GM12864 (cell line): Measurements from ENCODE around the gene COL26A1.

Source experiments
- DNase-seq: peaks from one replicate; pipeline ENCODE4 v3.0.0-alpha.2; 2011; ENCODE audit warnings: low read depth
- H3K4me3 ChIP-seq: 2 replicates; pipeline ENCODE4 v1.5.1; 2011; ENCODE audit warnings: mild to moderate bottlenecking, low read depth, low read length, control low read depth
- CTCF ChIP-seq: IDR thresholded peaks from 2 replicates; pipeline ENCODE4 v1.5.1; 2011; ENCODE audit warnings: low read depth, mild to moderate bottlenecking, moderate library complexity, low read length, control low read depth, inconsistent platforms; ENCODE audit errors: missing control alignments

Gene COL26A1

GRCh38 chr7:101357433-101357832 lies 5.2 kb upstream of the COL26A1 start:
- no peak overlapping the region for H3K4me3 ChIP-seq
- DNase-seq: no peak
- no peak for TF ChIP-seq CTCF

GRCh38 chr7:101363196-101363733 lies 590 bp downstream of the COL26A1 start:
- DNase-seq: no peak
- no peak overlapping the region for H3K4me3 ChIP-seq
- TF ChIP-seq CTCF: no peak

DNA sequence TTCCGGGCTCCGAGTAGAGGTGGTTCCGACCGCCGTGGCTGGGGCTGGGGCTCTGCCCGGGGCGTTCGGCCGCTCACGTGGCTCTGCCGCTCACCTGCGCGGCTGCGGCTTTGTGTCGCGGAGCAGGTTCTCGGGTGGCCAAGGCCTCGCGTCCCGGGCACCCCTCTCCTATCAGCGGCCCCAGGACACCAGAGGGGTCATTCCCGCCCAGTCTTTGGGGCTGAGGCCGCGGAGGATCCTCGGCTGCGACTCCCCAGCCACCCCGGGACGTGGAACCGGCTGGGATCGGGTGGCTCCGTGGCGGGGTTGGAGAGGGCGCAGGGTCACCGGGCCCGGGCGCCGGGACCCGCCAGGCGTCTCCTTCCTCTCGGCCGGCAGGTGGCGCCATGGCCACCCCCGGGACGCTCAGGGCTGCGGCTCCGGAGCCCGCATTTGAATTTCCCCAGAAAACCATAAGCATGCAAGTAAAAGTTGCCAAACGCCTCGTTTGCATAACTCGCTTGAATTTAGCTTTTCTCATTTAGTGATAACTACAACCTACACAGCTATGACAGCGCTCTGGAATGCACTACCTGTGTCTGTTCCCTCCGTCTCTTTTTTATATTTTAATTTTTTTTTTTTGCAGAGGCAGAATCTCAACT lies 1.2 kb downstream of the COL26A1 start:
- DNase-seq: no peak
- TF ChIP-seq CTCF: peak; percentile 83
- no peak overlapping the region for H3K4me3 ChIP-seq

DNA sequence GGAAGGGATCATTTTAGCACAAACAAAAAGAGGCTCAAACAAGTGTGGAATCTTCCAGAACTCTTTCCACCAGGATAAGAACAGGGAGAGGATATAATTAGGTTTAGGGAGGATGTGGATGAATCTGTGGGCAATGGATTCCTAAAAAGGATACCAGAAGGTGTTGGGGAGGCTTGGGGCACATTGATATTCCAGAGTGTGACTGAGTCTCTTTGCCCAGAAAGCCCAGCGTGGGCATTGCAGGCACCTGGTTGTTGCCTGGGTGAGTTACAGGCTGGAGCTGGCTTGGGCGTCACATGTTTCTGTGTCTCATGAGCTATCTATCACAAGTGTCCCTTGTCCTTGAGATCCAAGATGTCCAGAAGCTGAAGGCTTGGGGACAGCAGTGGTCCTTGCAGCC lies 3.3 kb downstream of the COL26A1 start:
- no peak for TF ChIP-seq CTCF
- DNase-seq: no peak
- no peak overlapping the region for H3K4me3 ChIP-seq

- DNase-seq: no peak
- H3K4me3 ChIP-seq: no peak overlapping the region
- no peak for TF ChIP-seq CTCF
These were observed 5.0 kb downstream of the COL26A1 start for GRCh38 chr7:101367676-101368075.

GRCh38 chr7:101368422-101369165 lies 5.9 kb downstream of the COL26A1 start:
- H3K4me3 ChIP-seq: no peak overlapping the region
- no peak for TF ChIP-seq CTCF
- DNase-seq: no peak

GRCh38 chr7:101370836-101371235 lies 8.2 kb downstream of the COL26A1 start:
- DNase-seq: no peak
- H3K4me3 ChIP-seq: no peak overlapping the region
- TF ChIP-seq CTCF: no peak
